Neuronal stem cell (in vitro differentiated cells): Measurements from ENCODE around the gene CORO2B.

Source experiments
- DNase-seq: peaks from one replicate; pipeline ENCODE4 v3.0.0-alpha.2; 2013; ENCODE audit warnings: low spot score
- H2AFZ ChIP-seq: one replicate; pipeline ENCODE4 v1.6.1; 2013; ENCODE audit warnings: mild to moderate bottlenecking, low read length, inconsistent platforms
- H2AK5ac ChIP-seq: 2 replicates; pipeline ENCODE4 v1.6.1; 2013; ENCODE audit warnings: low read depth, mild to moderate bottlenecking, inconsistent platforms, low read length, moderate library complexity, mixed read lengths
- H2BK120ac ChIP-seq: 2 replicates; pipeline ENCODE4 v1.6.1; 2013; ENCODE audit warnings: low read depth, mild to moderate bottlenecking, inconsistent platforms, low read length, moderate library complexity, mixed read lengths
- H2BK12ac ChIP-seq: one replicate; pipeline ENCODE4 v1.6.1; 2013; ENCODE audit warnings: low read length, inconsistent platforms
- H2BK15ac ChIP-seq: 2 replicates; pipeline ENCODE4 v1.6.1; 2013; ENCODE audit warnings: mild to moderate bottlenecking, low read length, inconsistent platforms, mixed read lengths
- H2BK5ac ChIP-seq: one replicate; pipeline ENCODE4 v1.6.1; 2013; ENCODE audit warnings: inconsistent platforms, mild to moderate bottlenecking, low read length, moderate library complexity
- H3K14ac ChIP-seq: one replicate; pipeline ENCODE4 v1.6.1; 2013; ENCODE audit warnings: low read length, inconsistent platforms
- H3K18ac ChIP-seq: 2 replicates; pipeline ENCODE4 v1.6.1; 2013; ENCODE audit warnings: low read length, inconsistent platforms
- H3K23ac ChIP-seq: 2 replicates; pipeline ENCODE4 v1.6.1; 2013; ENCODE audit warnings: low read depth, mild to moderate bottlenecking, mixed read lengths, low read length, inconsistent platforms; ENCODE audit not compliant: poor library complexity
- H3K27ac ChIP-seq: replicated peaks from 3 replicates; pipeline ENCODE4 v1.5.1; 2013; ENCODE audit warnings: low read length, inconsistent platforms
- H3K27me3 ChIP-seq, 3 experiments: 2 replicates each; pipeline ENCODE4 v1.6.1; 2013; ENCODE audit warnings: low read length in 3 of 3, mild to moderate bottlenecking in 2 of 3, inconsistent platforms in 1 of 3, low read depth in 1 of 3, mixed read lengths in 1 of 3, moderate library complexity in 1 of 3; ENCODE audit not compliant: control insufficient read depth in 3 of 3, insufficient read depth in 3 of 3
- H3K36me3 ChIP-seq, 2 donors: replicated peaks in 1 of 2; 2 replicates each; pipeline ENCODE4 v1.6.1; 2013; ENCODE audit warnings: low read length in 2 of 2; ENCODE audit not compliant: control insufficient read depth in 2 of 2, insufficient read depth in 2 of 2
- H3K4ac ChIP-seq: 2 replicates; pipeline ENCODE4 v1.6.1; 2013; ENCODE audit warnings: inconsistent platforms, mild to moderate bottlenecking, low read length, moderate library complexity
- H3K4me1 ChIP-seq, 2 donors: 1 replicate in 1 of 2; 2 replicates in 1 of 2; pipeline ENCODE4 v1.6.1; 2013; ENCODE audit warnings: low read length in 2 of 2, low read depth in 1 of 2; ENCODE audit not compliant: control insufficient read depth in 2 of 2, insufficient read depth in 1 of 2
- H3K4me2 ChIP-seq: one replicate; pipeline ENCODE4 v1.6.1; 2013; ENCODE audit warnings: mild to moderate bottlenecking, low read length, inconsistent platforms; ENCODE audit not compliant: insufficient read depth, poor library complexity, severe bottlenecking
- H3K4me3 ChIP-seq, 2 donors: 2 replicates each; pipeline ENCODE4 v1.5.1; 2013; ENCODE audit warnings: low read length in 2 of 2, mild to moderate bottlenecking in 2 of 2, inconsistent platforms in 1 of 2, moderate library complexity in 1 of 2
- H3K79me1 ChIP-seq: one replicate; pipeline ENCODE4 v1.6.1; 2013; ENCODE audit warnings: low read depth, mild to moderate bottlenecking, inconsistent platforms, low read length, moderate library complexity
- H3K9ac ChIP-seq: one replicate; pipeline ENCODE4 v1.6.1; 2013; ENCODE audit warnings: mild to moderate bottlenecking, low read depth, low read length, inconsistent platforms; ENCODE audit not compliant: poor library complexity
- H3K9me3 ChIP-seq, 2 donors: replicated peaks in 1 of 2; 2 replicates each; pipeline versions ENCODE3 to v1.6.1; 2013; ENCODE audit warnings: low read length in 2 of 2, mild to moderate bottlenecking in 2 of 2, inconsistent platforms in 1 of 2, low read depth in 1 of 2, mixed read lengths in 1 of 2, moderate library complexity in 1 of 2; ENCODE audit not compliant: control insufficient read depth in 2 of 2, insufficient read depth in 1 of 2
- H4K8ac ChIP-seq: one replicate; pipeline ENCODE4 v1.6.1; 2013; ENCODE audit warnings: low read depth, mild to moderate bottlenecking, inconsistent platforms, low read length, moderate library complexity
- H4K91ac ChIP-seq: one replicate; pipeline ENCODE4 v1.6.1; 2013; ENCODE audit warnings: low read length, low read depth, mild to moderate bottlenecking, inconsistent platforms; ENCODE audit not compliant: poor library complexity
- WGBS, 2 donors: extraction: QIAGEN DNeasy Blood & Tissue Kit; methylation state at CpG; one replicate each; pipeline ENCODE4 v1.1.7; 2013; ENCODE audit warnings: missing lambda C conversion rate in 2 of 2, mixed read lengths in 1 of 2; ENCODE audit not compliant: insufficient read length in 2 of 2, insufficient replicate concordance in 1 of 2; ENCODE audit errors: extremely low coverage in 2 of 2; 5-methylcytosine and 5-hydroxymethylcytosine counted together

CORO2B gene

DNA sequence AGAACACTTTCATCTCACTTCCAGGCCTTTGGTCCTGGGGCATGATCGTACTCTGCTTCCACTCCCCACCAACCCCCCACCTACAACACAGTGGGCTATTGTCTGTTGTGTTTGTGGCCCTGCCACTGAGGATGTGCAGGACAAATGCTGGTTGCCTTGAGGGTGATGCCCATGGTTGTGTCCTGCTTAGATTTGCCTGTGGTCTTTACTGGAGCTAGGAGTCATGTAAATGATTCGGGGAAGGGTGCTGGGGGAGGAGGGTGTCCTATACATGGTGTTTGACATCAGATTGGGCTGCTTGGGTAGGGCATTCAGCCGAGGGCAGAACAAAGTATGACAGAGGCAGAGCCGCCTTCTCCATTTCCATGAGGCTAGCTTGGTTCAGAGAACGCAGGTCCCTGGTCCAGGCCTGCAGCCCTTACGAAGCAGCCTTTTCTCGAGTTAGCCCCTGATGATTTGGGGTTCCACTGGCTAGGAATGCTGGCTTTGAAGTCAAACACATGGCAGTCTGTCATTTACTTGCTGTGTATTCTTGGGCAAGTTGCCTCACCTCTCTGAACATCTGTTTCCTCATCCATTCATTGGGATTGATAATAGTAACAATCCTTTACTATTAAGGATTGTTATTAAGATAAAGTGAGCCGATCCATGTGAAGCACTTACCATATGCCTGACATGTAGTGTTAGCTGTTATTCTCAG lies 6.9 kb downstream of the CORO2B start:
- Histone ChIP-seq H3K4me2 (no peak overlapping the region), H2BK12ac (no peak overlapping the region), H2AFZ (no peak overlapping the region), H3K14ac (no peak overlapping the region), H2BK120ac (no peak overlapping the region), H3K4me3 (no peak overlapping the region), H3K4ac (no peak overlapping the region), H3K23ac (no peak overlapping the region), H3K27ac (no peak overlapping the region), H2BK15ac (no peak overlapping the region), H3K9ac (no peak overlapping the region), H2BK5ac (no peak overlapping the region), H4K8ac (no peak overlapping the region), H3K18ac (no peak overlapping the region), H3K79me1 (no peaks in the 10 kb centered on the region), H3K36me3 (no peaks in the 10 kb centered on the region), H3K27me3 (no peaks in the 10 kb centered on the region), H3K4me1 (peaks cover 17 to 25% of the 10 kb centered on the region in 2 donors), H4K91ac (no peak overlapping the region), H3K9me3 (no peaks in the 10 kb centered on the region), H2AK5ac (no peak overlapping the region)
- WGBS, 2 donors, result no CpG with 5 or more reads among the region's 8 CpGs
- no peak for DNase-seq

- peaks cover 17 to 27% of the 10 kb centered on the region in 2 donors for H3K4me1 ChIP-seq
- DNase-seq, result no peak
- H3K27ac ChIP-seq, result no peak overlapping the region
Measured at GRCh38 chr15:68586274-68586961, 7.6 kb downstream of the CORO2B start.

GRCh38 chr15:68587769-68588385 lies 9.1 kb downstream of the CORO2B start:
- Histone ChIP-seq H3K18ac (no peak overlapping the region), H3K36me3 (no peaks in the 10 kb centered on the region), H3K4me1 (peaks cover 17 to 20% of the 10 kb centered on the region in 2 donors), H3K23ac (no peak overlapping the region), H3K9me3 (no peaks in the 10 kb centered on the region), H3K27ac (no peak overlapping the region), H4K91ac (no peak overlapping the region), H2BK15ac (no peak overlapping the region), H2BK12ac (no peak overlapping the region), H4K8ac (no peak overlapping the region), H3K4ac (no peak overlapping the region), H2AFZ (no peak overlapping the region), H2BK120ac (no peak overlapping the region), H3K27me3 (no peaks in the 10 kb centered on the region), H2AK5ac (no peak overlapping the region), H3K79me1 (peaks cover 2% of the 10 kb centered on the region), H3K4me3 (no peak overlapping the region), H3K14ac (no peak overlapping the region), H2BK5ac (no peak overlapping the region), H3K9ac (no peak overlapping the region), H3K4me2 (no peak overlapping the region)
- no peak for DNase-seq
- no CpG with 5 or more reads among the region's 4 CpGs for WGBS, 2 donors

More at GRCh38 chr15:68586274-68586961, 7.6 kb downstream of the CORO2B start:
- H2BK15ac ChIP-seq, result no peak overlapping the region
- no peaks in the 10 kb centered on the region for H3K9me3 ChIP-seq
- H2AFZ ChIP-seq, result no peak overlapping the region
- no peak overlapping the region for H2BK5ac ChIP-seq
- no CpG with 5 or more reads among the region's 8 CpGs for WGBS, 2 donors
- no peak overlapping the region for H3K23ac ChIP-seq
- H2AK5ac ChIP-seq, result peak overlapping the region; percentile 6
- no peak overlapping the region for H3K4ac ChIP-seq
- no peak overlapping the region for H3K14ac ChIP-seq
- no peaks in the 10 kb centered on the region for H3K27me3 ChIP-seq
- no peak overlapping the region for H2BK120ac ChIP-seq
- H3K9ac ChIP-seq, result no peak overlapping the region
- no peaks in the 10 kb centered on the region for H3K79me1 ChIP-seq
- no peak overlapping the region for H2BK12ac ChIP-seq
- no peak overlapping the region for H3K4me3 ChIP-seq
- H3K18ac ChIP-seq, result no peak overlapping the region
- H4K91ac ChIP-seq, result no peak overlapping the region
- H3K4me2 ChIP-seq, result no peak overlapping the region
- H4K8ac ChIP-seq, result no peak overlapping the region
- H3K36me3 ChIP-seq, result no peaks in the 10 kb centered on the region

- no peak overlapping the region for H3K9ac ChIP-seq
- peaks cover 2% of the 10 kb centered on the region for H3K79me1 ChIP-seq
- H3K18ac ChIP-seq, result no peak overlapping the region
- no peaks in the 10 kb centered on the region for H3K9me3 ChIP-seq
- no peak overlapping the region for H4K91ac ChIP-seq
- H3K27ac ChIP-seq, result no peak overlapping the region
- H3K27me3 ChIP-seq, result no peaks in the 10 kb centered on the region
- no peak overlapping the region for H3K23ac ChIP-seq
- DNase-seq, result no peak
- no peak overlapping the region for H3K14ac ChIP-seq
- no peak overlapping the region for H3K4me3 ChIP-seq
- WGBS, 2 donors, result no CpG with 5 or more reads among the region's 2 CpGs
- H3K4me1 ChIP-seq, result peaks cover 18 to 19% of the 10 kb centered on the region in 2 donors
- H3K4ac ChIP-seq, result no peak overlapping the region
- no peak overlapping the region for H2AK5ac ChIP-seq
- H2BK12ac ChIP-seq, result no peak overlapping the region
- H2AFZ ChIP-seq, result no peak overlapping the region
- H4K8ac ChIP-seq, result no peak overlapping the region
- no peak overlapping the region for H2BK5ac ChIP-seq
- H3K4me2 ChIP-seq, result no peak overlapping the region
- no peak overlapping the region for H2BK15ac ChIP-seq
- H2BK120ac ChIP-seq, result no peak overlapping the region
- no peaks in the 10 kb centered on the region for H3K36me3 ChIP-seq
Measured at GRCh38 chr15:68589053-68589452, 10.3 kb downstream of the CORO2B start.
